Central memory CD4-positive, alpha-beta T cell (primary cell): ENCODE measurements around the gene SOAT1.
A peak's percentile ranks its signal among the peaks of the same experiment; 100 is the strongest.
"Not testable (repeated sequence)": the region's sequence is repeated elsewhere in the genome, so short reads cannot be mapped to it uniquely, and the experiment has no call there.

Source experiments
- DNase-seq: peaks from one replicate; pipeline ENCODE4 v3.0.0; 2022

Gene SOAT1

GRCh38 chr1:179365342-179366092, 71.9 kb downstream of the SOAT1 start, which contains the start of gene AXDND1:
Gene AXDND1, plus strand, starts transcription at chr1:179365971. Its CDS starts 539 bp downstream, at chr1:179366510.
- peak; percentile 93 for DNase-seq

DNA sequence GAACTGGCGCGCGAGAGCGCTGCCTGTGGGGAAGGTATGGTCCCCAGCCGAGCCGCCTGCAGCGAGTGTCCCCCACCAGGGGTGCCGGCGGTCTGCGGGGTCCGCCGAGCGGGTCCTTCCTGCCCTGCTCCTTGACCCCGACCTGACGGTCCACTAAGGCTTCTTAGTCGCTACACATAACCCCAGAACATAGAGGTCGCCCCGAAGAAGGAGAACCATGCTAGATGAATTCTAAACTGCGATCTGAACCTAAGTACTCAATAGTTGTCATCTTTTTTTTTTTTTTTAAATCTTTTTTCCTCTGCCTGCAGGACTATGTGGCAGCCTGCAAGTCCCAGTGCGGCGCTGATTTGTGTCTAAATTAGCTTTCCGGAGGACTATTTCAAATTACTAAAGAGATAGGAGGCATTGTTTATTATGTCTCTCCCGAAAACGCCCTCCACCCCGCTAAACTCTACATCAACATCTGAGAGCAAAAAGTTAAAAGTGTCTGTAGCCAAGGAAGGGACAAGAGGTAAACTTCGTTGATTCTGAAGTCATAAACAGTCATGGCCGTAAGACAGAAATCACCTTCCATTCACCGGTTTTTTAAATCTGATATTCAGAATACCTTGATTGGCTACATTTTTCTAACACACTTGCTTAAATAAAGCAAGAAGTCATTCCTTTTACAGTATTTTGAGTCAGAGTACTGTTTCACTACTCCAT, 72.7 kb downstream of the SOAT1 start:
- no peak for DNase-seq

DNA sequence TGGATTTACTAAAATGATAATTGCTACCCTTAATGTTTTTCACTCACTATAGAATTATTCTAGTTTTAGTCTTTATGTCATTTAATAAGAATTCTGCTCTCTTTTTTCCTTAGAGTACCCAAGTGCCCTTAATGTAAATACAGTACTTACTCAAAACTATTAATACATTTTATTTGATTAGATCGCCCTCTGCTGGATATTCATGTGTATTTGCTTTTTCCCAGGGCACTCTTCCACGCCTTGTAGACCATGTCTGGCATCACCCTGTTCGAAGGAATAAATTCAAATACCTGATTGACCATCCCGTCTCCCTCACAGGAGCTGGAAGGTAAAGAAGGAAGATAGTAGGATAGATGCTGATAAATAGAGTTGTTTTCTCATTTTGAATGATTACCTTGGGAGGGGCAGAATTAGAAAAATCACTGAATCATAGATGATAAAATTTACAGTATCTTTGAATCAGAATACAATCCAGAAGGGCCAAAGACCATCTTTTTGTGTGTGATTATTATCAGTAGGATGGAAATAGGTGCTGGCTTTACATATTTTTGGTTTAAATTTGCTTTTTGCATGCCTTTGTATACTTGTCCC, 76.2 kb downstream of the SOAT1 start:
- DNase-seq, result peak; percentile 66

- no peak for DNase-seq
These were observed 78.6 kb downstream of the SOAT1 start for GRCh38 chr1:179372160-179372559.

- DNase-seq, result no peak
These were observed 82.6 kb downstream of the SOAT1 start for GRCh38 chr1:179376223-179376622.

GRCh38 chr1:179380299-179380698, 86.7 kb downstream of the SOAT1 start:
- no peak for DNase-seq

GRCh38 chr1:179384027-179384426, 90.4 kb downstream of the SOAT1 start:
- no peak for DNase-seq

DNA sequence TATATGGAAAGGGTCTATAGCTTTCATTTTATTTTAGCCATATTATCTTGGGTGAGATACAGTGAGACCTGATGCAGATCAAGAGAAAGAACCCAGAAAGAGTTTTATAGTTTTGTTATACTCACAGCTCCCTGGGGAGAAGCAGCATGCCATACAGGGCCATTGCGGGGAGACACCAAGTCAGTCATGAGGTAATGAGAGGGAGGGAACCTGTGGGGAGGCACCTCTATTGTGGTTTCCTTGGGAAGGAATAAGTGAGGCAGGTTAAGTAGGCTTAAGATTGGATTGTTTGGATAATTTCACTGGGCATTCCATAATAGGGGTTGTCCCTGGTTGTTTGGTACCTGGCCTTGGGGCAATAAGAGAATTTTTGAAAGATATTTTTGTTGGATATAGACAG, 91.9 kb downstream of the SOAT1 start:
- DNase-seq, result no peak

- DNase-seq, result no peak
These were observed 100.1 kb downstream of the SOAT1 start for GRCh38 chr1:179393721-179394120.

GRCh38 chr1:179399399-179399798, 105.8 kb downstream of the SOAT1 start:
- not testable (repeated sequence) for DNase-seq
